ENCODE data around the gene FAM174B.
"Not testable (repeated sequence)": the region's sequence is repeated elsewhere in the genome, so short reads cannot be mapped to it uniquely, and the experiment has no call there.

The FAM174B gene

DNA sequence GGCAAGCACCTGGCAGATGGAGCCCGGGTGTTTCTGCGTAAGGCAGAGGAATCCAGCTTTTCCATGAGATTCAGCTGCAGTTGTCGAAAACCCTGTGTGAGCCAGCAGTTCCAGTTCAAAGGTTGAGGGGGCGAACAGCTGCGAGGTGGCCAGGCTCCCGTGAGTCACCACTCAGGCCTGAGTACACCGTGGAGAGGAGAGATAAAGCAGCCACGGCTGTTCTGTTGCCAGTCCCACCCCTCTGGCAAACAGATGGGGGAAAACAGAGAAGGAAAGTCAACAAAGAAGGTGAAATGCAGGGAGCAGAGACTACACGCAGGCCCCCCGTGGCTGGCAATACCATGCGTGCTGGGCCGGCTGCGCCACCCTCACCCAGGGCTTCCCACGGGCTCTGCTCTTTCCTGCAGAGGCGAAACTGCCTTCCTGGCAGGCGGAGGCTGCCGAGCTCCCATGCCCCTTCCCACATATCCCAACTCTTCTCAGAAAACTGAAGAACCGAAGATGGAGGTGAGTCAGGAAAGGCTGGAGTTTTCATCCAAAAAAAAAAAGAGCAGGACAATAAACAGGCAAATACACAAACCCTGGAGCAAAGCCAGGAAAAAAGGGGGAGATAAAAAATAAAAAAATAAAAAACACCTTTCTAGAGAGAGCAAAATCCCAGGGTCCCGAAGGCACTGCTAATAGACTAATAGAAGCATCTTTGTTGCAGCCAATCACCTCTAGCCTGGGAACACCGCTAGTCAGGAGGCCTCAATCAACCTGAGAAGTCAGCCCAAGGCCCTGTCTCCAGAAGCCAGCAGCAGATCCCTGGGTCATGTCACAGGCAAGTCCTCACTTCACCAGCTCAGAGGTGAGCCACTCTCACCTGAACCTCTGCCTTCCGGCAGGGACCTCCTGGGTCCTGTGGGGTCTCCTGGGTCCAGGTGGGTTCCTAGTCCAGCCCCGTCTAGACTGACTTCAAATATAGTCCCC, 37.7 kb downstream of the FAM174B start:
- no peak for DNase-seq

DNA sequence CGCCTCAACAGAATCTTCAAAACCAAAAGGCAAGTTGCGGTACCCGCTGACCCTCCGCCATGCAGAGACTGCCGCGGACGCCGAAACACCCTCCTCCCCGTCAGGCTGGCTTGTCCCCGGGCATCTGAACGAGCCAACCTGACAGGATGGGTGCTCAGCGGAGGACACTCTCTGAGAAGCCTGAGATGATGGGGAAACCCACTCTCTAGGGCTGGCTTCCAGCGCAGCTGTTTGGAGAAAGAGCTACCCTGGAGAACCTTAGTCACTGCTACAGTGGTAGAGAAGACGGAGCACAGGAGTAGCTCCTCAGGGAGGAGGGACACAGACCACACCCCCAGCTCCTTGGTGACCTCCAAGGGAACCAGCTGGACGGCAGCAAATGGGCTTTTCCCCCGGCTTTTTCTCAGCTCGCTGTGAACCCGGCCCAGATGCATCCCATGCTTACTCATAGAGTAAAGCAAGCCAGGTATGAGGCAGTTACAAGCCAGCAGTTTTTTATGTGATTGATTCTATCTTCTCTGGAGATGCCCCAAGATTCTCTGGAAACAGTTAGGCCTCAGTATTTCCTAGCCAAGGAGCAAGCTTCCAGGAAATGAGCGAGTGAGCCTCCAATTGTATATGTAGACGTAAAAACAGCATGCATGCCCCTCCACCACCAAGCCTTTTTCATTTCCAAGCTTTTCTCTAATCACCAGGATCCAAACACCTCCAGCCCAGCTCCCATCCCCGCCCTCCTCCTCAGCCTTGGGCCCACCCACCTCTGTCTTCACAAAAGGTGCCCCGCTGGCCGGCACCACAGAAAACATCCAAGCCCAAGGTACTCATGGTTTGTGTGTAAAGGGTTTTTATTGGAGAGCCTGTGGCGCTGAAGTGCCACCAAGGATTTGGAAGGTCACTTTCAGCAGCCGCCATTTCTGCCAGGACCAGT, 38.7 kb downstream of the FAM174B start:
- DNase-seq, result peak; percentile 81 to 89

DNA sequence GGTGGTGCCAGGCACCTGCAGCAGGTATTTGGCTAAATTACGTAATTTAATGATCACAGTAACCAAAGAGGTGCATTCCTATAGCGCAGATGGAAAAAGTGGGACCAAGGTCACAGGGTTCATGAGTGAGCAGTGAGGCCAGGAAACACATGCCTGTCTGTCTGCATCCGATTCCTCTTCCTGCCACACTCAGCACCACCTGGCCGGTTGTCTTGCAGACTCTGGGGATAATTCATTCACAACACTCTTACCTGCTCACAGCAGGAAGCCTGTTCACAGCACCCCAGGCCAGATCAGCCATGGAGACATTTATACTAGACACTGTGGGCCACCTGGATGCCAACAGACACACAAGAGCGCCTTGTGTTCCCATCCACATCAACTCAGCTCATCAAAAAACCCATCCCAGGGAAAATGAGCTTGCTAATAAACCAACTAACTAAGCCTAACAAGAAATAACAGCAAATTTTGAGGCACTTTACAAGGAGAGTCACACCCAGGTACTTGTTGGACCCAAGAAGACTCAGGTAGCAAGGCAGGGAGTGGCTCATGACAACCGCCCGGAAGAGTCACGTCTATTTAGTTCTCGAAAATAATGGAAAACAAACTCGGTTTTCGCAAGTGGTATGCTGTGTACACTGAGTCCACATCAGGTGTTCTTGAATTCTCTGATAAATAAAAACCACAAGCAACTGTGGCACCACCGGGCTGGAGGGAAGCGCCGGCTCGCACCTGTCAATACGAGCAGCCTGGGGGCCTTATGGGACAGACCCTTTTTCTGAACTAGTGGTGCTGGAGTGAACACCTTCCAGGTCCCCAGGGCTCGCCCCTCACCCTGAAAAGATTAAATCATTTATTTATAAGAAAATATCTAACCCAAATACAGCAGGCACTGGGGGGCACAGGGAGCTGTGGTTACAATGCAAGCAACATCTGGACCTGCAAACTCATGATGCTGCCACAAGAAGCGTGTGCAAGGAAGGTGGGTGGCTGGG, 40.5 kb downstream of the FAM174B start:
- DNase-seq, result no peak

DNA sequence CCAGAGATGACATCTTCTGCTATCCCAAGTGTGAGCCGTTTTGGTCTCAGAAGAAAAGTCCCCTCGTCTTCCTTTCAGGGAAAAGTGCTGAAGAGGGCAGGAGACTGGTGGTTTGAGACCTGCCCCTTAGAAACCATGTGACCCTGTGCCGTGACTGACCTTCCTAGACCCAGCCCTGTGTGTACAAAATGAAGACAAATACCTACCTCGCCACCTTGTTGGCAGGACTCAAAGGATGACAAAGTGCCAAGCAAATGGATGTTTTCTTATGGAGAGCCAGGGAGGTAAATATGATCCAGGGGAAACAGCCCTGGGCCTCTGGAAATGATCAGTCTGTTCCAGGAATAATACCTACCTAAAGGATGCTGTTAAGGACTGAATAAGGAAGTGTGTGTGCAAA, 41.3 kb downstream of the FAM174B start:
- no peak for DNase-seq

DNA sequence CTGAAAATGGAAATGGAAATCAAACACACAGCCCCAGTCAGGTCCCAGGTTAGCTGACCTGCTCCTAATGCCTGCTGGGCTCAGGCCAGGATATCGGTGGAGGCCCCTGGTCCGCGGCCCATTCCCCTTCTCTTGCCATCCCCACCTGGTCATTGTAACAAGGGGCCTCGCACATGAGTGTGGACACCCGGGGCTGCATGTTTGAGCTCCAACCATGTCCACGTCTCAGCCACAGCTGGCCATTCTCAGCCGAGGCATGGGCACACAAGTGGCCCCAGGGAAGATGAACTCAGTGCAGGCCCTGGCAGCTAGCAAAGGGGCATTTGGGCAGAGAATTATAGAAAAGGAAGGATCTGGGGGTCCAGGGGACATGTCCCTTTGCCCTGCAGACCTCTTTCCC, 41.7 kb downstream of the FAM174B start:
- DNase-seq, result no peak

DNA sequence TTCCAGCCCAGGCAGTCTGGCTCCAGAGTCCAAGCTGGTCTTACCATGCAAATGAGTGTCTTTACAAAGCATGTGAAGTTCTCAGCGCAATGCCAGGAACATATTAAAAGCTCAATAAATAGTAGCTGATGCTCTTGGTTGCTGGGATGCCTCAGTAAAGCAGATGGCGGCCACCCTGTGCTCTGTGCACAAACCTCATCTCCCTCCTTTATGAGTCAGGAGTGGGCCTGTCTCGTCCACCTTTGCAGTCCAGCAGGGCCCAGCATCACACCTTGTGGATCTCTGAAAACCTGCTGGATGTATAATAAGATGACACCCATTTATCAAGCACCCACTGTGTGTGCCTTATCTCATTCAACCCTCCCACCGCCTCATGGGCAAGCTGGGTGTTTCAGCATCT, 42.7 kb downstream of the FAM174B start:
- DNase-seq, result no peak

DNA sequence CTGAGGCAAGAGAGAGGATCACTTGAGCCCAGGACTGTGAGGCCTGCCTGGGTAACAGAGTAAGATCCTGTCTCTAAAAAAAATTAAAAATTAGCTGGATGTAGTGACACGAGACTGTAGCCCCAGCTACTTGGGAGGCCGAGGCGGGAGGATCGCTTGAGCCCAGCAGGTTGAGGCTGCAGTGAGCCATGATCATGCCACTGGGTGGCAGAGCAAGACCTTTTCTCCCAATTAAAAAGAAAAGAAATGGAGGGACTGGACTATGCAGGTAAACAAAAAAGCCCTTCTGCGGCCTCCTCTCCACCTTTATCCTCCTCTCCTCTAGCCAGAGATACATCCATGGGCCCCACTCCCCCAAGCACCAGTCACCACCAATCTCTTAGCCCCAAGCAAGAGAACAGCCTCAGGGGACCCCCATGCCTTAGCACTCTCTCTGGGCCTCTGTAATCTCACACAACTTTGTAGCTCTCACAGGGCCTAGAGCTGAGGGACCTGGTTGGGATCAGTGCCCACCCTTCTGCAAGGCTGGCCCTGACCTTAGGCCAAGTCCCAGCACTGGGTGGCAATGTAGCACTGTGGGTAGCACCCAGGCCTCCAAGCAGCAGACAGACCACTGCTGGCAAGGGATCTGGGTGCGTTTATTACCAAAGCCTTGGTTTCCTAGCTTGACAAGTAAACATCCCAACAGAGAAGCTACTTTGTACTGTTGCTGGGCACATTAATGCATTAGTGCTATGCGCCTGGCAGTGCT, 43.4 kb downstream of the FAM174B start:
- no peak for DNase-seq

DNA sequence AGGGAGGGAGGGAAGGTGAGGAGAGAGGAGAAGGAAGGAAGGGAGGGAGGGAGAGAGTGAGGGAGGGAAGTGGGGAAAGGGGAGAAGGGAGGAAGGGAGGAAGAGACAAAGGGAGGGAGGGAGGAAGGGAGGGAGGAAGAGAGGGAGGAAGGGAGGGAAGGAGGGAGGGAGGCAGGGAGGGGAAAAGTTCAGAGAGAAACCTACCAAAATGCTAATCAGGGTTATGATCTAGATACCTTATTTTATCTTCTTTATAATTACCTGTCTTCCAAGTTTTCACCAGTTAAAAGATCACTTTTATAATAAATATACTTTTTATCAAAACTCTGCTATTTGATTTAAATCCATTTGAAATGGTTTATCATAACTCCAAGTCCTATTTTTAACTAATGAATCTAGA, 44.4 kb downstream of the FAM174B start:
- no peak for DNase-seq

DNA sequence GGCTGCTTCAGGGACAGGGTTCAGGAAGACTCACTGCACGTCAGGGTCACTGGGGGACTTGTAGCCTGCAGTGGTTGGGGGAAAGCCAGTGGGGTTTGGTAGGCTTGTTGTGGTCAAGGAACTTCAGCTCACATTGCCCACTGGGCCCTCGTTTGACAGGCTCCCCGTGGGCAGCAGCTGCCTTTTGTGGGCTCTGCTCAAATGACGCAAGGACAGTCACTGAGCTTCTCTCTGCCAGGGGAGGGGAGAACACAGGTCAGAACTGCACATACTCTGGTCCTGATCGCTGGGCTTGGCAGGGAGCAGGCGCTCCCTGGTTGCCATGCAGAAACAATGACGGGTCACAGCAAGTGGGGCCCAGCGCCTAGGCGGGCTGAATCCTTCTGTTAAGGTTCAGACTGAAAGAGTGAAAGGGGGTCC, 45.5 kb downstream of the FAM174B start:
- DNase-seq, result no peak

DNA sequence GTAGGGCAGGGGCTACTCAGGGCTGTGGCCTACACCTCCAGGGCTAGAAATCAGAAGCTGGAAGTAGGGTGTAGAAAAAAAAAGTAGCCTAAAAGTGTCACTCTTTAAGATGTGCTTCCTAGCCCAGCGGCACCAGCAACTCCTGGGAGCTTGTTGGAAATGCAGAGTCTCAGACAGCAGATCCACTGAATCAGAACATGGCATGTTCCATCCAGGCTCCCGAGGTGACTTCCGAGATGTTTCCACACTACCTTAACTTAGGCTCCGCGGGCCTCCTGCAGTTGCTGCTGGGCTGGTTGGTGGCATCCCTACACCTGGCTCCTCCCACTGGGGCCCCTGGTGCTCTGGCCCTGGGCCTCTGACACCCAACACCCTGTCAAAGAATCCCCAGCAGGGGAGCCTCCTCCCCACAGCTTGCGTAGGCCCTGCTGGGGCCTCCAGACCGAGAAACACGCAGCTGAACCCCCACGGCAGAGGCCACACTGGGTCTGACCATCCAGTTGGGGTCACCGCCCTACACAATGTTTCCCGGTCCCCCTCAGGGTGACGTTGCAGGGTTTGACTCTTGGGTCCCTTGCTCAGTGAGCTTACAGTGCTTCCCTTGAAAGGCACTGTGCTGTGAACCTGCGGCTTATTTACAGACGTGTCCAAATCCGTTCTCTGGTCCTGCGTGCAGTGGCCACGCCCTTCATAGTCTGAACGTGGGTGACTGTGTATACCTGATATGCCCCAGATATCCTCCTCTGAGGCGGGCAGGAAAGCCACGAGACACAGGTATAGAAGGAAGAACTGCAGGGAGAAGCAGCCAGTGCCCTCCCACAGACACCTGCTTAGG, 46.5 kb downstream of the FAM174B start:
- DNase-seq, result no peak

DNA sequence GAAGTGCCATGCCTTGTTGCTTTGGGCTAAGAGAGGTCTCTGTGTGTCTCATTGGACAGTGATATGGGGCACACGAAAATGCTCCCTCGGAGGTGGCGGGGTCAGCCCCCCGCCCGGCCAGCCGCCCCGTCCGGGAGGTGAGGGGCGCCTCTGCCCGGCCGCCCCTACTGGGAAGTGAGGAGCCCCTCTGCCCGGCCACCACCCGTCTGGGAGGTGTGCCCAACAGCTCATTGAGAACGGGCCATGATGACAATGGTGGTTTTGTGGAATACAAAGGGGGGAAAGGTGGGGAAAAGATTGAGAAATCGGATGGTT, 48.8 kb downstream of the FAM174B start:
- DNase-seq, result not testable (repeated sequence)

DNA sequence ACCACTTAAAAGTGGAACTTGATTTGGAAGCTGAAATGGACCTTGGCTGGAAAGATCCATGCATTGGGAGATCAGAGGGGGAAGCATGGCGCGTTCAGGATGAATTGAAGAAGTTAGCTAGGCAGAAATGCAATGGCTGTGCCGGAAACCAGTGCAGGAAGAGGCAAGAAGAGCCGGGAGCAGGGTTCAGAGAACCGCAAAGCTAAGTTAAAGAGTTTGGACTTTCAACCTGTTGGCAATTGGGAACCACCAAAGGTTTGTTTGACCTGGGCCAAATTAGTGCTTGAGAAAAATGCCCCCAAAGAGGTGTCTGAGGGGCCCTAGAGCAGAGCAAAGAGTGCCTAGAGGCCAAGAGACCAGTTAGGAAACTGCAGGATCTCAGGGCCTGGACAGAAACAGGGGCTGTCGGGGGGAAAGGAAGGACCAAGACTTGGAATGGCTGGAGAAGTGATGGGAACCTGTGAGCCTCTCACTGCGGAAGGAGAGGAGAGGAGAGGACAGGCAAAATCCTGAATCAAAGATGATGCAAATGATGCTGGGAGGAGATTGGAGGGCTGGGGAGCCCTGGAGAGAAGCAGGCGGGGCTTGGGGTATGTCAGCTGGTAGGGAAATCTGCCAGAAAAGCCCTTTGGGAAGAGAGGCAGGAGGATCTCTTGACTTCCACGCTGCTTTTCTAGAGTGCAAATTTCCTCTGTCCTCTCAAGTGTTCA, 49.3 kb downstream of the FAM174B start:
- peak; percentile 88 to 92 for DNase-seq

DNA sequence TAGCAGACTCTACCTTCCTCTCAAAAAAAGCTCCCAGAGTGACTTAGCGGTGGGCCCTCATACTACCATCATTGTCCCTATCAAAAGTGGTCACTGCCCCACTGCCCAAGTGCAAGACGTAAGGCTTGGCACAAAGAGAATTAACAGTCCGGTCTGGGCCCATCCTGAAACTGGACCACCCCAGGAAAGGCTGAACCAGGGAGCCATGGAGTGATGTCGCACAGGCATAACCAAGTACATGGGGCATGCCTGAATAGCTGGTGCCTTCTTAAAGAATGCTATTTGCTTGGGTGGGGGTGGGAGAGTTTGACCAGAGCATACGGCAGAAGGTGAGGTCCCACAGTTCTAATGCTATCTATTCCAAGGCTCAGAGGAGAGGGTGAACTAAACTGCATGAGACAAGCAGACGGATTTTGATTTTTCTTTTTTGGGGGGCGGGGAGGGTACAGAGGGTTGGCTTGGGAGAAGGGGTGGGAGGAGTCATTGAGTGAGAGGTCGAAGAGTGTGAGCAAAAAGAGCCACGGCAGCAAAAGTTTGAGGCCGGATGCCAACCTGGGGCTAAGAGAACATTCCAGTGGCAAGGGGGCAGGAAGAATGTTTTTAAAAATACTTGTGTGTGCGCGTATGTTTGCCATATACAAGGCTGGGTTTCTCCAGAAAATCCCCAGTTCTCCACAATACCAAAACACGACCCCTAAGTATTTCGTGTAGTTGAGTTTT, 50.2 kb downstream of the FAM174B start:
- no peak for DNase-seq

DNA sequence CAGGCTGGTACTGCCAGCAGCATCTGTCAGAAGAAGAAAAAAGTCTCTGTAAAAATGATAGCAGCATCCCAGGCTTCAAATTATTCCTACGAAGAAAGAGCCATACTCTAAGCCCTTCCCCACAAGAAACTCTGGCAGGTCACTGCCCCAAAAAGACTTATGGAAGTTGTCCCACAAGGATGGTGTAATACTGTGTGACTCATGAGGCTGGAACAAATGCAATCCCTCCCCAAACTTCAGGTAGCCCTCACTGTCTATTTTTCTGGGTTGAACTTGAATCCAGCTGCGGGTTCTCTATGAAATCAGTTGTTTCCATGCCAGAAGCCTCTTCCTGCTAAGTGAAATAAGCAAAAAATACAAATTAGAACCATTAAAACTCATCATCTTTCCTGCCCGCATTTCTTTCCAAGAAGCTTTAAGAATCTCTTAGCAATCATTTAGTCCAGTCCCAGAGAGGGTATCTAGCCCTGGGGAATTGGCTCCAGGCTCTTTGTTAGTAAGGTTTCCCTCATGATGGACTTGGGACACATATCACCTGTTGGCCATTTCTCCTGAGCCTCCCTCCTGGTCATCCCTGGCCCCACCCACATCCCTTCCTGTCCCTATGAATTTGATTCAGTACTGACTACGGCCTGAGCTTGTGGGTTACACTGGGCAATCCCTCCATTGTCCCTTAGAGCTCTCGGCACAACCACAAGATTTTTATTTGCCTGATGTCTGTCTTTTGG, 51.7 kb downstream of the FAM174B start:
- DNase-seq, result no peak

DNA sequence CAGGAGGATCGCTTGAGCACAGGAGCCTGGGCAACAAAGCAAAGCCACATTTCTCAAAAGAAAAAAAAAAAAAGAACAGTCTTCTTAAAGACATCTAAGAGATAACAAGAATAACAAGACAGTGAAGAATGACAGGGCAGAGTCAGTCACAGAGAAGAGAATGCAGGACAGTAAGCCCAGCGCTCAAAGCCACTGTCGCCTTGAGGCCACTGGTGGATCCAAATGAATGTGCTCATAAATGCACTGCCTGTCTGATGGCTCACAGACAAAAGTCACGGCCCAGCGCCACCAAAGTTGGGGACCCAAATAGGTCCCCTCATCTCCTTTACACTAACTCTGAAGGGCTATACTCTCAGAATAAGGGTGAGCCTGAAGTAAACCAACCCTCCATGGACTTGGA, 52.3 kb downstream of the FAM174B start:
- no peak for DNase-seq

DNA sequence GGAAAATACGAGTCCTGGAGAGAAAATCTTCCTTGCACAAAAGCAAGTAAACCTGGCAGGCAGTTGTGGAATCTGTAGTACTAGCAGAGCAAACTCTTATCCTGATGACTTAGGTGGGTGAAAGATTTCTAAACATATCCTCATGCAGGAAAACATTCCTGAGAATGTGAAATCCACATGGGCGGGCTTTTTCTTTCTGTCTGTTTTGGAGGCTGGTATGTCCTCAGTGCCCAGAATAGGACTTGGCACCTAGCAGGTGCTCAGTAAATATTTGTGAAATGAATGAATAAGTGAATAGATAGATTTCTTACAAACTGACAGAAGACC, 53.3 kb downstream of the FAM174B start:
- no peak for DNase-seq

DNA sequence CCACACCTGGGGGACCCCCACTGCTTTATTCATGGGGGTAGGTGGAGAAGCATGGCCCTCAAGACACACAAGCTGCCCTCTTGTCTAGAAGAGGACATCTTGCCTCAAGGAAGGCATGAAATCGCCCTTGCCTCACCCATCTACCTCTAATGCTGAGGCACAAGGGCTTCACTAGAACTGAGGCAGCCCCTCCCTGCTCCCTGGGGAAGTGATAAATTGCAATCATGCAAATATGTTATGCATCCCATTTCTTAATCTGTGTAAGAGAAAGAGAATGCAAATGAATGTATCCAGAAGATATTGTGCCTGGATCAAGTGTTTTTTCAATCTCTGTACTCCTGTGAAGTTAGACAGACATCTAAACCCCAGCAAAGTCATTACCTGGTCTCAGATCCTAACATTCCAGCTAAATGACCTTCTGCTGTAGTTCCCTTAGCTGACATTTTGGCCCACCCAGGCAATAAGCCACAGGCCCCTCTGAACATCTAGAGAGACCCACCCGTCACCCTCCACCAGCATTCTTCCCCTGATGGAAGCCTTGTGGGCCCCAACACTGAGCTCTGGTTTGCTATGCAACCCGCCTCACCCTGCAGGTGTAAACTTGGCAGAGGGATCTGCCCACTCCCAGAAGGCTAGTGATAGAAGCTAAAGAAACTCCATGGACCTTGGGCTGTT, 53.8 kb downstream of the FAM174B start:
- no peak for DNase-seq

DNA sequence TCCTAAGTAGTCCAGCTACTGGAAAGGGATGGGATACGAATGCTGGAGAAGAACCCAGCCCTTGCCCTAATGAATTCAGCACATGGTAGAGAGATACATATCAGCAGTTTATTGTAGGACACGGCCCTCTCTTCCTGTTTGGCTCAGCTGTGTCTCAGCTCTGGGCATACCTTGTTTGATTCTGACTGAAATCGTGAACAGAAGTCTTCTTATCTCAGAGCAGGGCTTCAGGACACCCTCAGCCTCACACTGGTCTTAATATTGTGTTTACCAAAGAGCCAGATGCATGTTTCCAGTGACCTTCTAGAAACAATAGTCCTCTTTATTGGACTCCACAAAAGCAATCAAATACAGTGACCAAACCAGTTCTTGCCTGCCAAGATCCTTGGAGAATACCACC, 54.7 kb downstream of the FAM174B start:
- DNase-seq, result no peak
